Prostate gland (tissue), 2 donors: ENCODE results near the gene SMARCA4. TPM values are rescaled to one million over a fixed set of nuclear protein-coding genes. Genes with fewer than 3 reads are reported as not detected.

Experiments
- DNase-seq: peaks from one replicate; pipeline ENCODE4 v3.0.0-alpha.2; 2019; ENCODE audit warnings: low spot score
- H3K27ac ChIP-seq, 2 donors: fragments of 200-600 bp; sonication (generic); 2 replicates each; pipeline ENCODE4 v1.5.1; 2017 to 2019
- H3K27me3 ChIP-seq: fragments of 200-600 bp; sonication (generic); replicated peaks from 2 replicates; pipeline ENCODE4 v1.5.1; 2019; ENCODE audit not compliant: insufficient read depth
- H3K36me3 ChIP-seq, 2 donors: fragments of 200-600 bp; sonication (generic); 1 replicate in 1 of 2; 2 replicates in 1 of 2; pipeline versions ENCODE4 v1.5.1 to v1.8.1; 2017 to 2019
- H3K4me1 ChIP-seq: fragments of 200-600 bp; sonication (generic); replicated peaks from 2 replicates; pipeline ENCODE4 v1.5.1; 2019
- H3K4me3 ChIP-seq, 2 donors: fragments of 200-600 bp; sonication (generic); 2 replicates each; pipeline ENCODE4 v1.5.1; 2017 to 2019
- H3K9me3 ChIP-seq: fragments of 200-600 bp; sonication (generic); 2 replicates; pipeline ENCODE4 v1.5.1; 2017
- POLR2A ChIP-seq: fragments of 450-650 bp; IDR thresholded peaks from one replicate; pipeline ENCODE4 v1.6.1; 2016; ENCODE audit warnings: antibody characterized with exemption, mild to moderate bottlenecking
- POLR2AphosphoS5 ChIP-seq: sonication (generic); formaldehyde crosslinking; IDR thresholded peaks from one replicate; pipeline ENCODE4 v1.6.1; 2017; ENCODE audit warnings: antibody characterized with exemption
- WGBS: methylation state at CpG from one replicate; pipeline ENCODE4 v1.1.5; 2018; 5-methylcytosine and 5-hydroxymethylcytosine counted together
- intact Hi-C: fragments of 100-400 bp; cut with DNase I; formaldehyde crosslinking; loops from one replicate; pipeline ENCODE4 v1.14.2; 2022
- total RNA-seq, 2 donors: library from RNA; depleted of rRNA; stranded (reverse); fragments of >200 nt; gene quantifications; one replicate each; pipeline ENCODE4 v1.1.0, GENCODE V29; 2016
- TF ChIP-seq, protein P1 (sequence below), 4 experiments: fragments of 200-600 bp in 2 of 4; fragments of 450-650 bp in 2 of 4; sonication (generic) in 2 of 4; IDR thresholded peaks; 1 replicate in 3 of 4; 2 replicates in 1 of 4; pipeline ENCODE4 v1.5.1; 2016 to 2019; ENCODE audit warnings: antibody characterized with exemption in 4 of 4, mild to moderate bottlenecking in 2 of 4, moderate library complexity in 2 of 4

SMARCA4 gene
- total RNA-seq, 2 donors from 2014 or later = 98.5 to 152 TPM

DNA sequence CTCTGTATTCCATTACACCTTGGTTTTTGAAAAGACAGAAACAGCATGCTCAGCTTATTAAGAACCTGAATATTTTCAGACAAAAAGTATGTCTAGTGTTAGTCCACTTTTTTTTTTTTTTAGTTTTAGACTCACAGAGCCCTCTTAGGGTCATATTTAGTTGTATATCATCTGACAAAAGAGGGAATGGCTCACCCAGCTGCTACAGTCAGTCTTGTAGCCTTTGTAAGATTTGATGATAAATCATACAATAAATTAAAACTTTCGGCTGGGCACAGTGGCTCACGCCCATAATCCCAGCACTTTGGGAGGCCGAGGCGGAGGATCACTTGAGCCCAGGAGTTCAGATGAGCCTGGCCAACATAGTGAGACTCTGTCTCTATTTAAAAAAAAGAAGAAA is 84.7 kb downstream of the SMARCA4 start:
- TF ChIP-seq, protein P1, sequence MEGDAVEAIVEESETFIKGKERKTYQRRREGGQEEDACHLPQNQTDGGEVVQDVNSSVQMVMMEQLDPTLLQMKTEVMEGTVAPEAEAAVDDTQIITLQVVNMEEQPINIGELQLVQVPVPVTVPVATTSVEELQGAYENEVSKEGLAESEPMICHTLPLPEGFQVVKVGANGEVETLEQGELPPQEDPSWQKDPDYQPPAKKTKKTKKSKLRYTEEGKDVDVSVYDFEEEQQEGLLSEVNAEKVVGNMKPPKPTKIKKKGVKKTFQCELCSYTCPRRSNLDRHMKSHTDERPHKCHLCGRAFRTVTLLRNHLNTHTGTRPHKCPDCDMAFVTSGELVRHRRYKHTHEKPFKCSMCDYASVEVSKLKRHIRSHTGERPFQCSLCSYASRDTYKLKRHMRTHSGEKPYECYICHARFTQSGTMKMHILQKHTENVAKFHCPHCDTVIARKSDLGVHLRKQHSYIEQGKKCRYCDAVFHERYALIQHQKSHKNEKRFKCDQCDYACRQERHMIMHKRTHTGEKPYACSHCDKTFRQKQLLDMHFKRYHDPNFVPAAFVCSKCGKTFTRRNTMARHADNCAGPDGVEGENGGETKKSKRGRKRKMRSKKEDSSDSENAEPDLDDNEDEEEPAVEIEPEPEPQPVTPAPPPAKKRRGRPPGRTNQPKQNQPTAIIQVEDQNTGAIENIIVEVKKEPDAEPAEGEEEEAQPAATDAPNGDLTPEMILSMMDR (IDR thresholded peaks at IDR 0.05) = no peak
- no peak for TF ChIP-seq POLR2AphosphoS5
- TF ChIP-seq POLR2A = no peak
- H3K4me1 ChIP-seq = no peaks in the 10 kb centered on the region
- H3K9me3 ChIP-seq = no peaks in the 10 kb centered on the region
- intact Hi-C loops = no loop called here
- H3K4me3 ChIP-seq = no peak overlapping the region
- DNase-seq = no peak
- no peak overlapping the region for H3K27ac ChIP-seq
- peaks cover 0 to 4% of the 10 kb centered on the region in 2 donors for H3K36me3 ChIP-seq
- no peaks in the 10 kb centered on the region for H3K27me3 ChIP-seq
- 98% methylated on average over 4 of the region's 4 CpGs for WGBS

DNA sequence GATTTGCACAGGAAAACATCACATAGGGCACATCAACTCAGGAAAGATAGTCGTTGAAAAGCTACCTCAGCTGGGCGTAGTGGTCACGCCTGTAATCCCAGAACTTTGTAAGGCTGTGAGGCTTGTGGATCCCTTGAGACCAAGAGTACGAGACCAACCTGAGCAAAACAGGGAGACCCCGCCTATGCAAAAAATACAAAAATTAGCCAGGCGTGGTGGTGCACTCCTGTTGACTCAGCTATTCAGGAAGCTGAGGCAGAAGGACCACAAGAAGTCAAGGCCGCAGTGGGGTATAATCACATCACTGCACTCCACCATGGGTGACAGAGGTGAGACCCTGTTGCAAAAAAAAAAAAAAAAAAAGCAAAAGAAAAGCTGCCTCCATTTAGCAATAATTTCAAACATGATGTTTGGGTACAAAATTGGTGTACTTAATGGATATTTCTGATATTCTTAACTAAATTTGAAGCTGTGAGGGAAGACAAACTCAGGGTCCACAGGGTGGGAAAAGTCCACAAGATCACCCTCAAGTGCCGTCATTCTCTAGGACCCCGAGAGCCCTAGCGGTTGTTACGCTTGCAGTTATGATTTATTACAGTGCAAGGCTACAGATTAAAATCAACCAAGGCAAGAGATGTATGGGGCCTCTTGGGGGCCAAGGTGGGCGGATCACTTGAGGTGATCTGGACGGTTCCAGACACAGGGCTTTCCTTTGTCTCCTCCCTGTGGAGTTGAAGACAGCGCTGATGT is 86.0 kb downstream of the SMARCA4 start:
- Histone ChIP-seq H3K27me3 (no peaks in the 10 kb centered on the region), H3K9me3 (no peaks in the 10 kb centered on the region), H3K27ac (no peak overlapping the region), H3K36me3 (peaks cover 0 to 4% of the 10 kb centered on the region in 2 donors), H3K4me1 (no peaks in the 10 kb centered on the region), H3K4me3 (no peak overlapping the region)
- DNase-seq = no peak
- TF ChIP-seq POLR2AphosphoS5 (no peak), POLR2A (no peak)
- TF ChIP-seq, protein P1 (IDR thresholded peaks at IDR 0.05) = no peak
- WGBS = 94% methylated on average over 14 of the region's 14 CpGs
- intact Hi-C loops = no loop called here

DNA sequence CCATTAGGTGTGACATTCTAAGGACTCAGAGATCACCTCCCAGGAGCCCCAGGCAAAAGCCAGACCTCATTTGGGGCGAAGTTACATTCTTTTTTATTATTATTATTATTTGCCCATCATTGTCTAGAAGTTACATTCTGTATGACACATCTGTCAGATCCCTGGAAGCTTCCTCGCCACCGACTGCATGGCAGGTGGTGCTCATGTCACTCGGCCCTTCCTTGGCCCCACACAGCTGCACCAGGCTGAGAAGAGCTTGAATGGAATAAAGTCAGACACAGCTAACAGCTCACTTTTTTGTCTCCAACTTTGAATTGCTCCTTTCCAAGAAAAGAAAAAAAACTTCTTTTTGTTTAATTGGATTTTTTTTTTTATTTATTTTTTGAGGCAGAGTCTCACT is 87.0 kb downstream of the SMARCA4 start:
- no peak for DNase-seq
- Histone ChIP-seq H3K4me3 (no peak overlapping the region), H3K36me3 (peaks cover 0 to 4% of the 10 kb centered on the region in 2 donors), H3K27me3 (no peaks in the 10 kb centered on the region), H3K9me3 (no peaks in the 10 kb centered on the region), H3K4me1 (no peaks in the 10 kb centered on the region), H3K27ac (no peak overlapping the region)
- 88% methylated on average over 4 of the region's 4 CpGs for WGBS
- TF ChIP-seq, protein P1 (IDR thresholded peaks at IDR 0.05) = no peak
- TF ChIP-seq POLR2AphosphoS5 = no peak
- intact Hi-C loops = no loop called here

DNA sequence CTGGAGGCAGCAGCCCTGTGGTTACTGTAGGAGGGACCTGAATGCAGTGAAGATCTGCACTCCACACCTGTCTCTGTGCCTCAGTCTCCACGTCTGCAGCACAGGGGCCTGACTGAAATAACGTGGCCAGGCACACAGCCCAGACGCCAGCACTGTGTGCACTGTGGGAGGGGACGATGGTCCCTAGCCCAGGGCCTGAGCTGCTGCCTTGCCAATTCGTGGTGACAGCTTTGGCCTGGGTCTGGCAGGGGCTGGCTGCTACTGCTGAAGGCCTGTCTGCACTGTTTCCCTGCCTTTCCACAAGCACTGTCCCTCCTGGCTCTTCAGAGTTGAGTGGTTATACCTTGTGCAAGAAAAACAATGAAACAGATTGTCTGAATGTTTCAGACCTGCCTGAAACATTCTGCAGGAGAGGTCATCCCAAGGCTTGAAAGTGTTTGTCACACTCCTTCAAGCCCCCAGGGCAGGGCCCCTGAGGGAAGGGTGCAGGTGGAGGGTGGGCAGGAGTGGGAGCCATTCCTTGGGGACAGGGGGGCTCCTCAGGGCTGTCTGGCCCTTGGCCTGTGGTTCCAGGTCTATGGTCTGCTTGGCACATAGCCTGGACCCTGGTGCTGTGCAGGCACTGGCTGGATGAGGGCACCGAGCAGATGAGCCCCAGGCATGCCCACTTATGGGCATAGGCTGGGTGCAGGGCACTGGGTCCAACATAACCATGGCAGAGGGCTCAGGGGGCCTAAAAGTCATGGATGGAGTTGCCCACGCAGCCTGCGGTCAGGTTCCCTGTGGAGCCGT is 89.7 kb downstream of the SMARCA4 start:
- WGBS = 60% methylated on average over 8 of the region's 9 CpGs
- TF ChIP-seq POLR2A = no peak
- Histone ChIP-seq H3K27ac (no peak overlapping the region), H3K4me1 (no peaks in the 10 kb centered on the region), H3K4me3 (no peak overlapping the region), H3K27me3 (no peaks in the 10 kb centered on the region), H3K9me3 (no peaks in the 10 kb centered on the region), H3K36me3 (no peaks in the 10 kb centered on the region)
- intact Hi-C loops = no loop called here
- DNase-seq = no peak

DNA sequence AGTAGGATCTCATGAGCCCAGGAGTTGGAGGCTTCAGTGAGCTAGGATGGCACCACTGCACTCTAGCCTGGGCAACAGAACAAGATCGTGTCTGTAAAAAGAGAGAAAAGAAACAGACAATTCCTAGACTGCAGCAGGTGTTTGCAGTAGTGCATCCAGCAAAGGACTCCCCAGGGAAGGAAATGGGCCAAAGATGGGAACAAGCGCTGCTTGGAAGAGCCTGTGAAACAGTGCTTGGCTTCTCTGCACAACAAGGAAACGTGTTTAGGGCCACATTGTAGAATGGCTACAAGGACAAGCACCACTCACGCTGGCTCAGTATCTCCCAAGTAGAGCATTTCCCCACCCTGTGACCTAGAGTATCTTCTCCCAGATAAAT is 93.0 kb downstream of the SMARCA4 start:
- TF ChIP-seq, protein P1 (IDR thresholded peaks at IDR 0.05) = no peak
- TF ChIP-seq POLR2A = no peak
- TF ChIP-seq POLR2AphosphoS5 = no peak
- Histone ChIP-seq H3K9me3 (no peaks in the 10 kb centered on the region), H3K4me1 (no peaks in the 10 kb centered on the region), H3K27ac (no peak overlapping the region), H3K27me3 (no peaks in the 10 kb centered on the region), H3K4me3 (no peak overlapping the region), H3K36me3 (no peaks in the 10 kb centered on the region)
- DNase-seq = no peak
- intact Hi-C loops = no loop called here
- WGBS = 78% methylated on average over 4 of the region's 4 CpGs
